Liver (tissue), 9 donors: ENCODE results near the gene DSCAM. TPM values are rescaled to one million over a fixed set of nuclear protein-coding genes. Genes with fewer than 3 reads are reported as not detected.

ENCODE experiments used
- DNase-seq: peaks from one replicate; pipeline ENCODE4 v3.0.0-alpha.2; 2017; ENCODE audit warnings: low spot score
- H3K27ac ChIP-seq, 2 donors: one replicate each; pipeline ENCODE4 v1.7.0; 2013; ENCODE audit warnings: inconsistent platforms in 2 of 2, low read length in 2 of 2, control low read depth in 1 of 2, low read depth in 1 of 2, mild to moderate bottlenecking in 1 of 2
- H3K27me3 ChIP-seq, 4 donors: one replicate each; pipeline versions ENCODE4 v1.6.1 to v1.7.0; 2013; ENCODE audit warnings: low read length in 3 of 4, inconsistent platforms in 1 of 4, mild to moderate bottlenecking in 1 of 4, moderate library complexity in 1 of 4; ENCODE audit not compliant: control insufficient read depth in 4 of 4, insufficient read depth in 4 of 4
- H3K36me3 ChIP-seq, 4 donors: one replicate each; pipeline versions ENCODE4 v1.6.1 to v1.7.0; 2013; ENCODE audit warnings: low read length in 3 of 4, mild to moderate bottlenecking in 3 of 4, low read depth in 1 of 4, moderate library complexity in 1 of 4; ENCODE audit not compliant: control insufficient read depth in 4 of 4, insufficient read depth in 3 of 4
- H3K4me1 ChIP-seq, 4 donors: one replicate each; pipeline versions ENCODE4 v1.6.1 to v1.7.0; 2013; ENCODE audit warnings: low read length in 3 of 4, mild to moderate bottlenecking in 3 of 4, moderate library complexity in 1 of 4; ENCODE audit not compliant: control insufficient read depth in 4 of 4, insufficient read depth in 4 of 4
- H3K4me3 ChIP-seq, 3 donors: one replicate each; pipeline versions ENCODE4 v1.6.1 to v1.7.0; 2013; ENCODE audit warnings: low read length in 3 of 3, control low read depth in 1 of 3, low read depth in 1 of 3, mild to moderate bottlenecking in 1 of 3
- H3K9ac ChIP-seq, 2 donors: one replicate each; pipeline ENCODE4 v1.7.0; 2013; ENCODE audit warnings: low read length in 2 of 2, mild to moderate bottlenecking in 2 of 2, moderate library complexity in 2 of 2, control low read depth in 1 of 2, low read depth in 1 of 2
- H3K9me3 ChIP-seq, 4 donors: one replicate each; pipeline versions ENCODE4 v1.6.1 to v1.7.0; 2013; ENCODE audit warnings: low read length in 3 of 4; ENCODE audit not compliant: control insufficient read depth in 4 of 4
- CTCF ChIP-seq: fragments of 150-350 bp; IDR thresholded peaks from 2 replicates; pipeline ENCODE4 v1.5.1; 2017; ENCODE audit warnings: improper control_type of control experiment, low read depth, low read length; ENCODE audit not compliant: missing input control
- FOXA1 ChIP-seq: IDR thresholded peaks from 2 replicates; pipeline ENCODE4 v1.6.1; 2016; ENCODE audit warnings: antibody characterized with exemption
- FOXA2 ChIP-seq: IDR thresholded peaks from 2 replicates; pipeline ENCODE4 v1.6.1; 2016; ENCODE audit warnings: antibody characterized with exemption
- GABPA ChIP-seq, 2 donors: IDR thresholded peaks in 1 of 2; conservative IDR thresholded peaks in 1 of 2; 2 replicates each; pipeline ENCODE4 v1.6.1; 2016; ENCODE audit warnings: antibody characterized with exemption in 2 of 2, mild to moderate bottlenecking in 1 of 2, moderate library complexity in 1 of 2
- JUND ChIP-seq, 2 donors: IDR thresholded peaks; 2 replicates each; pipeline ENCODE4 v1.6.1; 2016; ENCODE audit warnings: antibody characterized with exemption in 2 of 2
- MAX ChIP-seq: IDR thresholded peaks from 2 replicates; pipeline ENCODE4 v1.6.1; 2016; ENCODE audit warnings: antibody characterized with exemption
- RAD21 ChIP-seq, 2 donors: IDR thresholded peaks; 2 replicates each; pipeline ENCODE4 v1.6.1; 2016; ENCODE audit warnings: antibody characterized with exemption in 2 of 2, mild to moderate bottlenecking in 2 of 2
- RXRA ChIP-seq, 2 donors: IDR thresholded peaks; 2 replicates each; pipeline ENCODE4 v1.6.1; 2017 to 2018; ENCODE audit warnings: antibody characterized with exemption in 2 of 2, mild to moderate bottlenecking in 1 of 2
- SP1 ChIP-seq: IDR thresholded peaks from 2 replicates; pipeline ENCODE4 v1.6.1; 2018; ENCODE audit warnings: antibody characterized with exemption, mild to moderate bottlenecking
- WGBS: extraction: QIAGEN DNeasy Blood & Tissue Kit; methylation state at CpG from one replicate; pipeline ENCODE4 v1.1.7; 2013; 5-methylcytosine and 5-hydroxymethylcytosine counted together
- polyA plus RNA-seq, 2 donors: library from polyadenylated mRNA; stranded (reverse) in 1 of 2; unstranded in 1 of 2; fragments of 200-250 nt in 1 of 2; fragments of >200 nt in 1 of 2; fragmentation: Nextera tagmentation in 1 of 2; extraction: Ambion mirVana in 1 of 2; gene quantifications; one replicate each; pipeline versions ENCODE4 v1.2.1 to v1.2.3, GENCODE V29; 2013 to 2015
- total RNA-seq, 2 donors: library from RNA; depleted of rRNA; stranded (reverse); fragments of >200 nt; gene quantifications; one replicate each; pipeline ENCODE4 v1.2.3, GENCODE V29; 2014
- TF ChIP-seq, protein P1 (sequence below): IDR thresholded peaks from 2 replicates; pipeline ENCODE4 v1.6.1; 2016; ENCODE audit warnings: antibody characterized with exemption
- TF ChIP-seq, protein P2 (sequence below): IDR thresholded peaks from 2 replicates; pipeline ENCODE4 v1.6.1; 2016; ENCODE audit warnings: antibody characterized with exemption, mild to moderate bottlenecking
- donor health status: healthy.
- donor health status: healthy.
- donor health status: healthy.
- donor health status: healthy.
- donor health status: healthy.

DSCAM gene
- total and polyA plus RNA-seq, 4 donors = 0.02 to 0.23 (median 0.10) TPM

DNA sequence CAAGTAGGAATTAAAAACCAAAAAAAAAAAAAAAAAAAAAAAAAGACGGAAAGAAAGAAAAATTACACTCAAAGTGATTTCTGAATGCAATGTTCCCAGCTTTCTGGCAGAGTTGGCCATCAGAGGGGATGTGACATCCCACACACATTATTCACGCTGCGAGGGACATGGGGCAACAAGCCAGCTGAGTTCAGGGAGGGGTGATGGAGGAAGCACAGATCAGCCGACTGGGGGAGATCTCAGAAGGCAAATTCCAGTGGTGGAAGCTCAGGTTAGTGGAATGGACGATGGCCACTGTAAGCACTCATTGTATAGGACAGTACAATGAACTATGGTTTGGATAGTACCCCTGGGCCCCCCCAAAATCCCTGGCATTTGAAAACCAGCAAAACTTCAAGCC, 667.8 kb downstream of the DSCAM start:
- Histone ChIP-seq H3K4me1 (no peaks in the 10 kb centered on the region), H3K9ac (no peak overlapping the region), H3K4me3 (no peak overlapping the region), H3K27ac (no peak overlapping the region), H3K9me3 (no peaks in the 10 kb centered on the region), H3K36me3 (no peaks in the 10 kb centered on the region), H3K27me3 (no peaks in the 10 kb centered on the region)
- WGBS = 58% methylated on average over 5 of the region's 5 CpGs
- TF ChIP-seq RXRA (IDR thresholded peaks at IDR 0.05) = no peak
- no peak for DNase-seq

DNA sequence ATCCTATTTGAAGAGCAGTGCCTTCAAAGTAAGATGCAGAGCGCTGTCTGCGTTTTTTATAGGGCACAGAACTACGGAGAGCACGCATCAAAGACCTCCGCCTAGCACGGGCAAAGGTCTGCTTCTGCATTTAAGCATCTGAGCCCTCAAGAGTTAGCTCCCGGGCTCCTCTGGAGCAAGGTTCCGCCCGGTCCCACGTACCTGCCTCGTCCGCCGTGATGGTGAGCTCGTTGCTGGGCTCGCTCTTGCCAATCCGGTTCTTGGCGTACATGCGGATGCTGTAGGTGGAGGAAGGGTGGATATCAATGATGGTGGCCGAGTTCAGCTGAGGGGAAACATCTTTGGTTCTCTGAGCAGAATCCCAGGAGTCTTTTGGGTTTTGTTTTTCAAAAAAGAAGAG, 668.2 kb downstream of the DSCAM start:
- TF ChIP-seq MAX = no peak
- no peak for TF ChIP-seq RAD21 (IDR thresholded peaks at IDR 0.05)
- TF ChIP-seq, protein P1, sequence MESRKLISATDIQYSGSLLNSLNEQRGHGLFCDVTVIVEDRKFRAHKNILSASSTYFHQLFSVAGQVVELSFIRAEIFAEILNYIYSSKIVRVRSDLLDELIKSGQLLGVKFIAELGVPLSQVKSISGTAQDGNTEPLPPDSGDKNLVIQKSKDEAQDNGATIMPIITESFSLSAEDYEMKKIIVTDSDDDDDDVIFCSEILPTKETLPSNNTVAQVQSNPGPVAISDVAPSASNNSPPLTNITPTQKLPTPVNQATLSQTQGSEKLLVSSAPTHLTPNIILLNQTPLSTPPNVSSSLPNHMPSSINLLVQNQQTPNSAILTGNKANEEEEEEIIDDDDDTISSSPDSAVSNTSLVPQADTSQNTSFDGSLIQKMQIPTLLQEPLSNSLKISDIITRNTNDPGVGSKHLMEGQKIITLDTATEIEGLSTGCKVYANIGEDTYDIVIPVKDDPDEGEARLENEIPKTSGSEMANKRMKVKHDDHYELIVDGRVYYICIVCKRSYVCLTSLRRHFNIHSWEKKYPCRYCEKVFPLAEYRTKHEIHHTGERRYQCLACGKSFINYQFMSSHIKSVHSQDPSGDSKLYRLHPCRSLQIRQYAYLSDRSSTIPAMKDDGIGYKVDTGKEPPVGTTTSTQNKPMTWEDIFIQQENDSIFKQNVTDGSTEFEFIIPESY = no peak
- TF ChIP-seq GABPA (IDR thresholded peaks at IDR 0.05 in 1 of 2, conservative IDR thresholded peaks at IDR 0.05 in 1 of 2) = no peak
- TF ChIP-seq, protein P2, sequence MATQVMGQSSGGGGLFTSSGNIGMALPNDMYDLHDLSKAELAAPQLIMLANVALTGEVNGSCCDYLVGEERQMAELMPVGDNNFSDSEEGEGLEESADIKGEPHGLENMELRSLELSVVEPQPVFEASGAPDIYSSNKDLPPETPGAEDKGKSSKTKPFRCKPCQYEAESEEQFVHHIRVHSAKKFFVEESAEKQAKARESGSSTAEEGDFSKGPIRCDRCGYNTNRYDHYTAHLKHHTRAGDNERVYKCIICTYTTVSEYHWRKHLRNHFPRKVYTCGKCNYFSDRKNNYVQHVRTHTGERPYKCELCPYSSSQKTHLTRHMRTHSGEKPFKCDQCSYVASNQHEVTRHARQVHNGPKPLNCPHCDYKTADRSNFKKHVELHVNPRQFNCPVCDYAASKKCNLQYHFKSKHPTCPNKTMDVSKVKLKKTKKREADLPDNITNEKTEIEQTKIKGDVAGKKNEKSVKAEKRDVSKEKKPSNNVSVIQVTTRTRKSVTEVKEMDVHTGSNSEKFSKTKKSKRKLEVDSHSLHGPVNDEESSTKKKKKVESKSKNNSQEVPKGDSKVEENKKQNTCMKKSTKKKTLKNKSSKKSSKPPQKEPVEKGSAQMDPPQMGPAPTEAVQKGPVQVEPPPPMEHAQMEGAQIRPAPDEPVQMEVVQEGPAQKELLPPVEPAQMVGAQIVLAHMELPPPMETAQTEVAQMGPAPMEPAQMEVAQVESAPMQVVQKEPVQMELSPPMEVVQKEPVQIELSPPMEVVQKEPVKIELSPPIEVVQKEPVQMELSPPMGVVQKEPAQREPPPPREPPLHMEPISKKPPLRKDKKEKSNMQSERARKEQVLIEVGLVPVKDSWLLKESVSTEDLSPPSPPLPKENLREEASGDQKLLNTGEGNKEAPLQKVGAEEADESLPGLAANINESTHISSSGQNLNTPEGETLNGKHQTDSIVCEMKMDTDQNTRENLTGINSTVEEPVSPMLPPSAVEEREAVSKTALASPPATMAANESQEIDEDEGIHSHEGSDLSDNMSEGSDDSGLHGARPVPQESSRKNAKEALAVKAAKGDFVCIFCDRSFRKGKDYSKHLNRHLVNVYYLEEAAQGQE = no peak
- Histone ChIP-seq H3K9ac (no peak overlapping the region), H3K27ac (no peak overlapping the region), H3K4me3 (no peak overlapping the region), H3K4me1 (no peaks in the 10 kb centered on the region), H3K9me3 (no peaks in the 10 kb centered on the region), H3K36me3 (no peaks in the 10 kb centered on the region), H3K27me3 (no peaks in the 10 kb centered on the region)
- WGBS = 86% methylated on average over 19 of the region's 19 CpGs
- DNase-seq = no peak

DNA sequence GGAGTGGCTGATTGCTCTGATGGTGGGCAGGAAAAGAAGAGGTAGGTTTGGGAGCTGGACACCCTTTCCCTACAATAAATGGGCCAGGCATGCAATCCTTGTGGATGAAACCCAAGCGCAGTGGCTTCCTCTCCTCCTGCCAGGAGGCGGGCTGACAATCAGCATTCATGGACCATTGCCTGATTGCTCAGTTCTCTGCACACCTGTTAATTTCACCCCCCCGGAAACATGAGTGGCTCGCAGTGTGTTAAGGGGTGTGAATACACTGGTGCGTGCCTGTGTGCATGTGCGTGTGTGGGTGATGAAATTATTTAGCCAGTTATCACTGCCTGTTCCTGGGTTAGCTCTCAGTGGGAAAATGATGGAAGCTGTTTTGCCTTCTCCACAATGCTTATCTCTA, 669.0 kb downstream of the DSCAM start:
- Histone ChIP-seq H3K9ac (no peak overlapping the region), H3K36me3 (no peaks in the 10 kb centered on the region), H3K27me3 (no peaks in the 10 kb centered on the region), H3K4me1 (no peaks in the 10 kb centered on the region), H3K9me3 (no peaks in the 10 kb centered on the region), H3K4me3 (no peak overlapping the region), H3K27ac (no peak overlapping the region)
- no peak for DNase-seq
- TF ChIP-seq SP1 (no peak), RAD21 (IDR thresholded peaks at IDR 0.05) (no peak)
- WGBS = 86% methylated on average over 6 of the region's 6 CpGs

DNA sequence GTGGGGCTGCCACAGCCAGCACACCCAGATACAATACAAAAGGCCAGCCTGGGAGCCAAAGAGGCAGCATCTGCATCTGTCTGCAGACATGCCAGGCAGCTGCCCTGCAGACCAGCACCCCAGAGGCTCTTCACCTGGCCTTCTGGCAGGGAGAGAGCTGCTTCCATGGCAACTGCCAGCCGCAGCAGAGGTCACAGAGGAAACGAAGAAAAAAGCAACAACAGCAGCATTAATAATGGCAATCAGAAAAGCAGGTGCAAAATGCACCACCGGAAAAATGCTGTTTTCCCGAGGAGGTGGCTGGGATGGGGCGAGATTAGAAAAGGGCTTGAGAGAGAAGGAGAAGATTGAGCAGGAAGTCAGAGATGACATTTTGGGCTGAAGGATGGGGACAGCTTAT, 670.2 kb downstream of the DSCAM start:
- Histone ChIP-seq H3K27me3 (no peaks in the 10 kb centered on the region), H3K27ac (no peak overlapping the region), H3K4me1 (no peaks in the 10 kb centered on the region), H3K9ac (no peak overlapping the region), H3K4me3 (no peak overlapping the region), H3K9me3 (no peaks in the 10 kb centered on the region), H3K36me3 (no peaks in the 10 kb centered on the region)
- DNase-seq = no peak
- TF ChIP-seq GABPA (IDR thresholded peaks at IDR 0.05 in 1 of 2, conservative IDR thresholded peaks at IDR 0.05 in 1 of 2) = no peak
- no peak for TF ChIP-seq FOXA1
- no peak for TF ChIP-seq CTCF
- TF ChIP-seq JUND (IDR thresholded peaks at IDR 0.05) = no peak
- TF ChIP-seq RXRA (IDR thresholded peaks at IDR 0.05) = no peak
- no peak for TF ChIP-seq FOXA2
- TF ChIP-seq, protein P2 = no peak
- 50% methylated on average over 5 of the region's 5 CpGs for WGBS
